22Rv1 (cell line): ENCODE measurements around the gene SDR42E2.

Experiments used
- ZFX ChIP-seq: fragments of 450-650 bp; IDR thresholded peaks from 2 replicates; pipeline ENCODE4 v1.6.1; 2017; ENCODE audit warnings: antibody characterized with exemption, borderline replicate concordance
- TF ChIP-seq, protein P1 (sequence below): fragments of 450-650 bp; IDR thresholded peaks from 2 replicates; pipeline ENCODE4 v1.5.1; 2017; ENCODE audit warnings: mild to moderate bottlenecking

DNA sequence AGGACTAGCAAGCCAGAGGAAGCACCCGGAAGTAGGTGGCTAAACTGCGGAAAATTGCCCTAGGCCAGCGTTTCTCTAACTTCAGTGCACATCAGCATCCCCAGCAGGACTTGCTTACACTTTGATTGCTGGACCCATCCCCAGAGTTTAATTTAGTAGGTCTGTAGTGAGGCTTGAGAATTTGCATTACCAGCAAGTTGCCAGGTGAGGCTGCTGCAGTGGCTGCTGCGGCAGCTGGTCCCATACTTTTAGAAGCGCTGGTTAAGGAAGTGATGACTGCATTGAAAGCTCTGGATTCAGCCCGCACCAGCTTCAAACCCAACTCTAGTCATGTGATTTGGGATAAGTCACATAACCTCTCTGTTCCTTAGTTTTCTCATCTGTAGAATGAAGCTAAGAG lies 48.0 kb downstream of the SDR42E2 start:
- TF ChIP-seq, protein P1, sequence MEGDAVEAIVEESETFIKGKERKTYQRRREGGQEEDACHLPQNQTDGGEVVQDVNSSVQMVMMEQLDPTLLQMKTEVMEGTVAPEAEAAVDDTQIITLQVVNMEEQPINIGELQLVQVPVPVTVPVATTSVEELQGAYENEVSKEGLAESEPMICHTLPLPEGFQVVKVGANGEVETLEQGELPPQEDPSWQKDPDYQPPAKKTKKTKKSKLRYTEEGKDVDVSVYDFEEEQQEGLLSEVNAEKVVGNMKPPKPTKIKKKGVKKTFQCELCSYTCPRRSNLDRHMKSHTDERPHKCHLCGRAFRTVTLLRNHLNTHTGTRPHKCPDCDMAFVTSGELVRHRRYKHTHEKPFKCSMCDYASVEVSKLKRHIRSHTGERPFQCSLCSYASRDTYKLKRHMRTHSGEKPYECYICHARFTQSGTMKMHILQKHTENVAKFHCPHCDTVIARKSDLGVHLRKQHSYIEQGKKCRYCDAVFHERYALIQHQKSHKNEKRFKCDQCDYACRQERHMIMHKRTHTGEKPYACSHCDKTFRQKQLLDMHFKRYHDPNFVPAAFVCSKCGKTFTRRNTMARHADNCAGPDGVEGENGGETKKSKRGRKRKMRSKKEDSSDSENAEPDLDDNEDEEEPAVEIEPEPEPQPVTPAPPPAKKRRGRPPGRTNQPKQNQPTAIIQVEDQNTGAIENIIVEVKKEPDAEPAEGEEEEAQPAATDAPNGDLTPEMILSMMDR = no peak
- TF ChIP-seq ZFX = no peak
